HG03025 (cell line): ENCODE results near the gene GOLGB1.
"Not testable (repeated sequence)": the region's sequence is repeated elsewhere in the genome, so short reads cannot be mapped to it uniquely, and the experiment has no call there.

Experiments
- ATAC-seq: cut with Tn5 transposase; IDR thresholded peaks from one replicate; pipeline ENCODE4 v1.9.1; 2021; ENCODE audit warnings: mild to moderate bottlenecking, moderate library complexity; ENCODE audit not compliant: unreplicated experiment, low FRiP score

GOLGB1 gene

DNA sequence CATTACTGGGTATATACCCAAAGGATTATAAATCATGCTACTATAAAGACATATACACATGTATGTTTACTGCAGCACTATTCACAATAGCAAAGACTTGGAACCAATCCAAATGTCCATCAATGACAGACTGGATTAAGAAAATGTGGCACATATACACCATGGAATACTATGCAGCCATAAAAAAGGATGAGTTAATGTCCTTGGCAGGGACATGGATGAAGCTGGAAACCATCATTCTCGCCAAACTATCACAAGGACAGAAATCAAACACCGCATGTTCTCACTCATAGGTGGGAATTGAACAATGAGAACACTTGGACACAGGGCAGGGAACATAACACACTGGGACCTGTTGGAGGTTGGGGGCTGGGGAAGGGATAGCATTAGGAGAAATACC is 6.4 kb downstream of the GOLGB1 start:
- not testable (repeated sequence) for ATAC-seq

DNA sequence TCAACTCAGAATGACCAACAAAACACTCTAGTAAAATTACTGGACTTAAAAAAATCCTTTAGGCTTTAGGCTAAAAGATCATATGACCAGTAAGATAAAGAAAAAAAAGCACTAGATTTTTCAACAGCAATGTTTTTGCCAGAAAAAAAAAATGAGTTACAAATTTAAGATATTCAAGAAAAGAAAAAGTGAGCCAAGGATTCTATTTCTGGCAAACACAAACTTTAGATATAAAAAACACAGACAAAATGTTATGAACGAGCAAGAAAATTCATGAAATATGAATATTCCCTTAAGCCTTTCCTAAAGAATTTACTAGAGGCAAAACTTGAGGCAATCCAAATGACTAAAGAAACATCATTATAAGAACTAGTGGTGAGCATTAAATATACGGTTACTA is 8.6 kb downstream of the GOLGB1 start:
- ATAC-seq = no peak

DNA sequence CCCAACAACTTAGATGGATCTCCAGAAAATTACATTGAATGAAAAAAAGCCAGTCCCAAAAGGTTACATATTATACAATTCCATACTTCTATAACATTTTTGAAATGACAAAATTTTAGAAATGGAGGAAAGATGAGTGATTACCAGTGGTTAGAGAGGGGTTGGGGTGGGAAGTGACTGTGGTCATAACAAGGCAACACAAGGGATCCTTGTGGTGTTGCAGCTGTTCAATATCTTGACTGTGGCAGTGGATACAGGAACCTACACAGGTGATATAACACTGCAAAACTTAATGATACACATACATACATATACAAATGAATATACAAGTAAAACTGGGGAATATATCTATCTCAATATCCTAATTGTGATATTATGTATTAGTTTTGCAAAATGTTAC is 9.6 kb downstream of the GOLGB1 start:
- ATAC-seq = no peak

DNA sequence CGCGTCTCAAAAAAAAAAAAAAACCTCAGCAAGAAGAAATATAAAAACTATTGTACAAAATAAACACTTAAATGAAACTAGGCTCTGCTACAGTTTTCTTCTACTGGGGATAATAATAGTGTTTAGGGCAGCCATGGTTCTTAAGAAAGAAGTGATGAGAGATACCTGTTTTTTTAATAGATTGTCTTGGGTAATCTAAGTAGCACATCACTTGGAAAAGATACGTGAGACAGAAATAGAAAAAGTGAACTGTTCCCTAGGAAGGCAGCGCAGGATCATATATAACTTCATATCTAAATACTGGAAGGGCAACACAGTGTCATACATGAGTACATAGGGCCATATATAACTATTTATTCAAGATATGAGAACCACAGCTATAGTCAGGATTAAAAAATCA is 11.9 kb downstream of the GOLGB1 start:
- no peak for ATAC-seq

DNA sequence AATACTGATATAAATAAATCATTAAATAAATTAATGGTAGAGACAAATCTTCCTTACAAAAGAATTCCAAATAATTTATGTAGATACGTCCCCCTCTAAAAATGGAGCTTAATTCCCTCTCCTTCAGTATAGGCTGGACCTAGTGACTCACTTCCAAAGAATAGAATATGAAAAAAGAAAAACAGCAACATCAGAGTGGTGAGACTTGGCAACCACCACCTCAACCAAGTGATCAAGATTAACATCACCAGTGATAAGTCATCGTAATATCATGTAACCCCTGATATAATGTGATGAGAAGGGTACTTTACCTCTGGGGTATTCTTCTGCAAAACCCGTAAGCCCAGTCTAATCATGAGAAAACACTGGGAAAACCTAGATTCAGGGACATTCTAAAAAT is 13.4 kb downstream of the GOLGB1 start:
- ATAC-seq = no peak

DNA sequence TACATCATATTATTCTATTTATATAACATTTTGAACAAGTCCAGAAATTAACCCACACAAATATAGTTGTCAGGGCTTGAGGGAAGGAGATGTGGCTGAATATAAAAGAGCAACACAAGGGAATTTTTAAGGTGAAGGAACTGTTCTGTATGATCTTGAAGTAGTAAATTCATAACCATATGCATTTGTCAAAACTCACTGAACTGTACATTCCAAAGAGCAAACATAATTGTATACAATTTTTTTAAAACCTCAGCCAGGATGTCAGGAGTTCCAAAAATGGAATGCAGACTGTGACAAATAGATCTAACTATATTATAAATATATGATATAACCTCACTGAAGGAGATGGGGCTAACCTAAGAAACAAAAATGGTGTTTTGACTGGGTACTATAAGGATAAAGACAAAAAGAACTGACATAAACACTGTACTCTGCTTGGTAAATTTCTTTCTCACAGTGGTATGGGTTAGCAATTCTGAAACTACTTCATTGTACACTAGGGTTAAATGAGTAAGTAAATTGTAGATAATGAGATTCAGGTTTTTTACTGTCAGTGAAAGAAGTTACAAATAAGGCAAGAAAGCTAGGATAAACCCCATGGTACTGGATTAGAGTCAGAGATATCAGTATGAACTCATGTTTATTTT is 14.4 kb downstream of the GOLGB1 start:
- ATAC-seq = peak; percentile 74

DNA sequence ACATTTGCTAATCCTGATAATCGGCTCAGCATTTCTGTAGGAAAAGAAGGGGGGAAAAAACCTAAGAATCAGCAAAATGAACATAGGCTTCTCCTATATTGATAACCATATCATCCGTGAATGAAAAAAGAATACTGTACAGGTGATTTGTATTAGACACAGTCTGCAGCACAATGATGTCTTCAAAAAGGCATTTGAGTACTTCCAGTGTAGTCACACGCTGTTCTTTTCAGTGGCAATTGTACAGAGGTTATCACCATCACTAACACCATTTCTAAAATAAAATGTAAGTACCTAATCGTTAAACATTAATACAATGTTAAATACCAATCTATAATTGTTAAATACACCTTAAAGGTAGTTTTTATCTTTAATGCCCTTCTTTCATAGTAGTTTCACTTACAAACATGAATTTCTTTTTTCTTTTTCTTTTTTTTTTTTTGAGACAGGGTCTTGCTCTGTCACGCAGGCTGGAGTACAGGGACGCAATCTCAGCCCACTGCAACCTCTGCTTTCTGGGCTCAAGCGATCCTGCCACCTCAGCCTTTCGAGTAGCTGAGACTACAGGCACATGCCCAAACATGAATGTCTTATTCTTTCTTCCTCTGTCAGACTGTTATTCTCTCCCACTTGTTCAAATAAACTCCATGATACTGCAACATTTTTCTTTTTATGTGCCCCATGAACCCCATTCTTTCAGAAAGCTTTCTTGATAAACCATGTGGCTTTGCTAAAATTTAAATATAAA is 18.4 kb downstream of the GOLGB1 start:
- no peak for ATAC-seq

DNA sequence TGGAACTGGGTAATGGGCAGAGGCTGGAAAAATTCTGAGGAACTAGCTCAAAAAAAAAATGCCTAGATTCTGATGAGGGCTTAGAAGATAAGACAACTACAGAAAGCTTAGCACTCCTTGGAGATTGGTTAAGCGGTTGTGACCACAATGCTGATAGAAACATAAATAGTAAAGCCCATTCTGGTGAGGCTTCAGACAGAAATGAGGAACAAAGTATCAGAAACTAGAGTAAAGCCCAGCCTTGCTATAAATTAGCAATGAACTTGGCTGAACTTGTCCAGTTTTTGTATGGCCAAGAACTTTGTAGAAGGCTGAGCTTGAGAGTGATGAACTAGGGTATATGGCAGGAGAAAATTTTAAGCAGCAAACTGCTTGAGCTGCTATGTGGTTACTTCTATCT is 25.4 kb downstream of the GOLGB1 start:
- peak; percentile 86 for ATAC-seq

DNA sequence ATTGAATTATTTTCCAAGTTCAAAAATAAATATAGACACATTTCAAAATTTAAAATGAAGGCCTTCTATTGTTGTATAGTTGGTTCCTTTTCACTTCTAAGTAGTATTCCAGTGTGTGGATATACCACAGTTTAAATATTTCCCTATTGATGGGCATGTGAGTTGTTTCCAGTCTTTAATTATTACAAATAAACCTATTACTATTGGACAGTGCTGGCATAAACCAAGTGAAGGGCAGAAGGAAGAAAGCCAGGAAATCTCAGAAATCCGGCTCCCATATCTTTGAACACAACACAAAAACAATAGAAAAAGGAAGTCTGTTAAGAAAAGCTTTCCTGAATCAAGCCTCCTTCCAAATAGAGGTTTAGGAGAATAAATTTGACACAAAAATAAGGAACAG is 26.1 kb downstream of the GOLGB1 start:
- ATAC-seq = no peak

DNA sequence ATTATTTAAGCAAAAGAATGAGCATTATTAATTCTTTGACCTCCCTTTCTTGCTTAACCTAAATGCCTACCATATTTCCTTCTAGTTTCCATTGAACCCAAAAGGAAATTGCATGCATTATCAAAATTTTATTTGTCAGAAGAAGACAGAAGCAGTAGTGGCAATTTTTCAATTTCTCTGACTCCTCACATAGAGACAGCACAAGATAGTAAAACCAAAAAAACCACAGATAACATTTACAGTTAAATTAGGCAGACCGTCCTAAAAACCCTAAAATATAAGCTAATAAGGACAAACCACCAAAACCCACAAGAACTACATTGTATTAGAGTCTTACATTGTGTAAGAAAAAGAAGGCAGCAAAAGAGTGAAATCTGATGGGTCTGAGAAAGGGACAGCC is 27.1 kb downstream of the GOLGB1 start:
- no peak for ATAC-seq

DNA sequence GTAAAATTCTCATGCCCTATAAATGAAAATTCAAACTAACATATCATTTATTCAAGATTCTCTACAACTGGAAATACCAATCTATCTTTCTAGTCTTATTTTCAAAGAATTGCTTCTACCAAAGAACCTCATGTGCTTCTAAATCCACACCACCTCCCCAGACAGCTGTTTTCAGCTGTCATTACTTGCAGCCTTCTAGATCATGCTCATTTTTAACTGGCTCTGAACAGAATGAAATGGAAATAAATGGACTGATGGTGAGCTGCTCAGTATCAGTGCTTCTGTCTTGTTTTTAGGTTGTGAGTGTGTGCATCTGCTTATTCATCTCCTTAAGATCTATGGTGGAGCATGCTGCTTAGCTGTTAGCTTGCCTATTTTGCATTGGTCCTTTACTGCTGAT is 29.4 kb downstream of the GOLGB1 start:
- ATAC-seq = no peak

DNA sequence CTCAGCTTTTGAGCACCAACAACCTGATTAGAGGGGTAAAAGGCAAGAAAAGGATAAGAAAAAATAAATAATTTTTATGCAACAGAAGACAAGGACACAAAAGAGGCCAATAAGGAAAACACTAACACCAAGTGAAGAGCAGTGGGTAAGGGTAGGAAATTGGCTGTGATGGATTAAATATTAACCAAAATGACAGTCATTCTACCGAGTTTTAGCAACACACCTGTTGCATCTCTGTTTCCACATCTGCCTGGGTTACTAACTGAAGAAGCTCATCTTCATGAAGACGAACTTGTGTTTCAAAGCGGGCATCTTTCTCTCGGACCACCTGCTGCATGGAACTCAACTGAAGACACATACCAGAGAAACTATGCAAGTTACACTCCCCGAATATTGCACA is 30.1 kb downstream of the GOLGB1 start:
- ATAC-seq = no peak

DNA sequence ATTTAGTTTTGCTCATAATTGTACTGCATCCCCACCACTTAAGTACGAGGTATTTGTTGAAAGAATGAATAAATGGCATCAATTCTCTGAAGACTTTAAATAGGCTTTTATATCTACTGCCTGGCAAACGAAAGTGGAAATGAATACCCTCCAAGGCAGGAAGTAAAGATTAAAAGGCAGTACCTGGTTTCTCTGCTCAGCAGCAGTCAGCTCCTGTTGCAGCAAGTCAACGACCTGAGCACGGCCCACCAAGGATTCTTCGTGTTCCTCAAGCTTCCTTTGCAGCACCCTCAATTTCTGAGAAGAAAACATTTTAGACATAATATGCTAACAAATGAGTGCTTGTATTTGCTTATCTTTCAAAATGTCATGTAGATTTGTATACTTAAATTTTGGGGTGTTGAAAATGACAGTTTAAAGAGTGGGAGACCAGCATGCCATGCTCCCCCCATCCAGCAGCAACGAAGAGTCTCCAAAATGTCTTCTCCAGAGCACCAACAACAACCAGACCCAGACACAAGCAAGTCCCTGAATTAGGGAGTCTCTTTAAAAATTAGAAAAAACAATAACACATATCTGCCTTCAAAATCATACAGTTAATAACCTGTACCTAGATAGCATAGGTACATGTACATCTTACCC is 31.2 kb downstream of the GOLGB1 start:
- ATAC-seq = no peak

DNA sequence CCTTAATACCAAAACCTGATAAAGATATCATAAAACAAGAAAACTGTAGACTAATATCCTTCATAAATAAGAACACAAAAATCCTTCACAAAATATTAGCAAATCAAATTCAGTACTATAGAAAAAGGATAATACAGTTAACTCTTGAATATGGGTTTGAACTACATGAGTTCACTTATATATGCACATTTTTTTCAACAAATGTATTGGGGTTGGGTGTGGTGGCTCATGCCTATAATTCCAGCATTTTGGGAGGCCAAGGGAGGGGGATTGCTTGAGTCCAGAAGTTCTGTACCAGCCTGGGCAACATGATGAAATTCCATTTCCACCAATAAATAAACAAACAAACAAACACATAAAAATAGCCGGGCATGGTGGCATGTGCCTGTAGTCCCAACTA is 39.2 kb downstream of the GOLGB1 start:
- no peak for ATAC-seq

DNA sequence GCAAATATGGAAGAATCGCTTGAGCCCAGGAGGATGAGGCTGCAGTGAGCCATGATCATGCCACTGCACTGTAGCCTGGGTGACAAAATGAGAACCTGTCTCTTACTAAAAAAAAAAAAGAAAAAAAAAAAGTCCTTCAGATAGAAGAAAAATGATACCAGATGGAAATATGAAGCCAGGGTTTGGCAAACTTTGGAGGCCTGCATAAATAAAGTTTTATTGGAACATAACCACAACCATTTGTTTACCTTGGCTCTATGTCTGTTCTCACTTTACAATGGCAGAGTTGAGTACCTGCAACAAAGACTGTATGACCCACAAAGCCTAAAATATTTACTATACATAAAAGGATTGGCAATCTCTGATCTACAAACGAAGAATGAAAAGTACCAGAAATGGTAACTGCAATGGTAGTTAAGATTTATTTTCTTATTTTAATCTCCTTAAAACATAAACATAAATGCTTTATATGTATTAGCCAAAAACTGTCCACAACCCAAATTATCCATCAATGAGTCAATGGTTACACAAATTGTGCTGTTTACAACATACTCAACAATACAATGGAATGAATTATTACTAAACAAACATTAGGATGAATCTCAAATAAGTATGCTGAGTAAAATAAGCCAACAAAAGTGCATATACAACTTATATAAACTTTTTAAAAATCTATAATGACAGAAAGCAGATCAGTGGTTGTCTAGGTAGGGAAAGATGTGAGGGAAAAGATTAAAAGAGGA is 41.8 kb downstream of the GOLGB1 start:
- no peak for ATAC-seq

DNA sequence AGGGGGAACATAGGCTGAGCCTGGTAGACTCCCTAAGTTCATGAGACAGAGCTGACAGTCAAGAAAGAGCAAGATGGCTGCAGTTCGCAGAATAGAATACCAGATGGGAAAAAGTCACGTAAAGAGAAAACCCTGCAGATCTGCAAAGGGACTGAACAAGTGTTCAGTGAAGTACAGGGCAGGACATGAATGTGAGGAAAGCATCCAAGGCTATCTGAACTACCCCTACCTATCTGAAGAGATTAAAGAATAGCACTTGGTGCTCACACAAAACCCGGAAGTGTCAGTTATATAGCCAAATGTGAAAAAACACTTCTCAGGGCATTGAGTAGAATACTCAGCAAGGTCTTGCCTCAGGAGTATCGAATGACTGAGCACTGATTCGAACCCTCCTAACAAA is 44.0 kb downstream of the GOLGB1 start:
- ATAC-seq = no peak

DNA sequence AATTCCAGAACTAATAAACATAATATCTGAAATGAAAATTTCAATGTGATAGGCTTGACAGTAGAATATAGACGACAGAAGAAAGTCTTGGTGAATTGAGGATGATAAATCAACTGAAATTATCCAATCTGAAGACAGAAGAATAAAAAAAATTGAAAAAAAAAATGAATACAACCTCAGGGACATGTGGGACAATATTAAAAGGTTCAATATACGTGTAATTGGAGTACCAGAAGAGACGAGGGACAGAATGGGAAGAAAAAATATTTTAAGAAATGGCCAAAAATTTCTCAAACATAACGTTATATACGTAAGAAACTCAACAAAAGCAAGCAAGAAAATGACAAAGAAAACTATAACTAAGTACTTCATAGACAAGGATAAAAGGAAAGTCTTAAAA is 45.6 kb downstream of the GOLGB1 start:
- no peak for ATAC-seq

DNA sequence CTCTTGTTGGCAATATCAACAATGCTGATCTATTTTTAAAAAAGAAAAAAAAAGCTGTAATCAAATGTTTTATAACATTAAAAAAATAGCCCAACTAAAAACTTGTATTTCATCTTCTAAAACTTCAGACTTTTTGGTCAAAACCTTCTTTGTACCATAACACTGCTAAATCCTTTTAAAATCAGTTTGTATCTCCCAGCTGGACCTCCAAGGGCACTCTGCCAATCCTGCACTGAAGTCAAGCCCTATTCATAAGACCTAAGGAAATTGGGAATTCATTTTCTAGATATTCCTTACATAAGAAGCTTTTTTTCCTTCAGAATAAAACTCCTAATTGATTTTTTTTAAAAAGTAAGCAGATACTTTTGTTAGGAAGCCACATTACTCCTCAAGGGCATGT is 50.6 kb downstream of the GOLGB1 start:
- no peak for ATAC-seq

DNA sequence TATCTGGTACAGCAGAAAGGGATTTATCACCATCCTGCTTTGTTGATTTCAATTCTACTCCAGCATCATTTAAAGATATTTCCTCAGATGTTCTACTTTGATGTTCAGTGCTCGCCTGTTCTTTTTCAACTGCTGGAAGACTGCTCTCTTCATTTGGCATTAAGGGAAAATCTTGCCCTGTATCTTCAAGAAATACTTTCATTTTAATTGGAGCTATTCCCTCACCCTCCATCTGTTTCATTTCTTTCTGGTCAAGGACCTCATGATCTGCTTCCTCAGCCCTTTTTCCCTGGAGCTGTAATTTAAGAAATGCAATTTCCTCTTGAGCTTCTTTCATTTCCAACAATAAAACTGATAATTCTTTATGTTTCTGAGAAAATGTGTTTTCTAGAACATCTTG is 51.1 kb downstream of the GOLGB1 start:
- ATAC-seq = no peak

DNA sequence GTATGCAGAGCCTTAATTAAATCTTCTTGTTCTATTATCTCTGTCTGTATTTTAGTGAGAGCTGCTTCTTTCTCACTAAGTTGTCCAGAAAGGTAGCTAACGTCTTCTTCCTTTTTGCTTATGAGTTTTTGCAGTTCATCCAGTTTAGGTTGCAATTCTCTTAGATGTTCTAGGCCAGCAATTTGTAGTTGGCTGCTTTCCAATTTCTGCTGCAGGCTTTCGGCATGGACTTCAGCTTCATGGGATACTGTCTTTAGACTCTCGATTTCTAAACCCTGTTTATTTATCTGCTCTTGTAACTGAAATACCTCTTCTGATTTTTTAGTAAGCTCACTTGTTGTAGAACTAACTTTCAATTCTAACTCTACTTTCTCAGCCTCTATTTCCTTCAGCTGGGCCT is 53.4 kb downstream of the GOLGB1 start:
- ATAC-seq = no peak

DNA sequence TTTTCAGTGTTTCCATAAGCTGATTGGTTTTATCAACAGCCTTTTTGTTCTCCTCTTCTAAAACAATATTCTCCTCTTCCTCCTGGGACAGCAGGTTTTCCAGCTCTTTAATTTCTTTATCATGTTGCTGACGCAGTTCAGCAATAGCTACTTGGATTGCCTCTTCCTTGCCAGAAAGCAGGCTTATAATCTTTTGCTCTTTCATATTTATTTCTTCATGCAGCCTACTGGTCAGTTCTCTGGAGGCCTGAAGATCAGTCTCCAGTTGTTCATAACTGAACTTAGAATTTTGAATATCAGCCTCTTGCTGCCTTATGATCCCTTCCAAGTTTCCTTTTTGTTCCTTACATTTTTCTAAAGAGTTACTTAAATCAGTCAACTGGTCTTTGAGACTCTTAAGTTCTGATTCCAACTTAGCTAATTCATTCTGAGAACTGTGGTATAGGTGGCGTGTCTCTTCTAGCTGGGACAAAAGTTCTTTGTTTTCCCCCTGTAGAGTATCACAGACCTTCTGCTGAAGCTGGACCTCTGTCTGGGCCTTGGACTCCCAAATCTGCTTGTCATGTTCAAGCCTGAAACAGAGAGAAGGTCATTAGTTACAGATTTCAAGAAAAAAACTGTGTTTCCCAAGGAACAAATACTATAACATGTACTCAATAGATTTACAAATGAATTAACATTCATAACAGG is 57.4 kb downstream of the GOLGB1 start:
- no peak for ATAC-seq
